Calu3 (cell line): ENCODE results near the gene HSPB8. TPM values are rescaled to one million over a fixed set of nuclear protein-coding genes. Genes with fewer than 3 reads are reported as not detected.

Experiments
- BruUV-seq: library from RNA; stranded (reverse); fragments of 400-500 nt; replicated peaks from 2 replicates; lab custom pipeline; 2021; lab: Mats Ljungman, UMichigan
- CTCF ChIA-PET: fragments of 300-600 bp; sonication (Branson Sonifier 250); formaldehyde crosslinking; loops from one replicate; lab custom pipeline; 2022; ENCODE audit warnings: antibody characterized with exemption; lab: Charles Lee
- DNase-seq: peaks from one replicate; pipeline ENCODE4 v3.0.0; 2022
- H3K27ac Mint-ChIP-seq: one replicate; pipeline ENCODE4 v1.8.0; 2022; ENCODE audit warnings: mixed read lengths; ENCODE audit not compliant: unreplicated experiment
- H3K27me3 Mint-ChIP-seq: one replicate; pipeline ENCODE4 v1.8.0; 2022; ENCODE audit warnings: mixed read lengths; ENCODE audit not compliant: unreplicated experiment
- H3K36me3 Mint-ChIP-seq: one replicate; pipeline ENCODE4 v1.8.0; 2022; ENCODE audit warnings: mild to moderate bottlenecking, moderate library complexity, mixed read lengths; ENCODE audit not compliant: insufficient read depth, unreplicated experiment
- H3K4me1 Mint-ChIP-seq: one replicate; pipeline ENCODE4 v1.8.0; 2022; ENCODE audit warnings: mild to moderate bottlenecking, low read depth, mixed read lengths; ENCODE audit not compliant: unreplicated experiment
- H3K4me3 Mint-ChIP-seq: one replicate; pipeline ENCODE4 v1.8.0; 2022; ENCODE audit warnings: mild to moderate bottlenecking, low read depth, moderate library complexity, mixed read lengths; ENCODE audit not compliant: unreplicated experiment
- H3K9me3 Mint-ChIP-seq: one replicate; pipeline ENCODE4 v1.8.0; 2022; ENCODE audit warnings: low read depth, mixed read lengths; ENCODE audit not compliant: unreplicated experiment
- intact Hi-C: fragments of 100-400 bp; cut with micrococcal nuclease; formaldehyde crosslinking; loops from one replicate; pipeline ENCODE4 v1.10.0; 2022; ENCODE audit not compliant: unreplicated experiment
- total RNA-seq: library from RNA; stranded (reverse); gene quantifications from 2 replicates; pipeline ENCODE4 v1.2.3, GENCODE V29; 2022
- TF ChIP-seq, protein P1 (sequence below): fragments of 200-600 bp; IDR thresholded peaks from one replicate; pipeline ENCODE4 v1.8.0; 2022; ENCODE audit warnings: antibody characterized with exemption; ENCODE audit not compliant: unreplicated experiment

Gene HSPB8
- total RNA-seq, 1 experiment from 2014 or later = 2.0 TPM

DNA sequence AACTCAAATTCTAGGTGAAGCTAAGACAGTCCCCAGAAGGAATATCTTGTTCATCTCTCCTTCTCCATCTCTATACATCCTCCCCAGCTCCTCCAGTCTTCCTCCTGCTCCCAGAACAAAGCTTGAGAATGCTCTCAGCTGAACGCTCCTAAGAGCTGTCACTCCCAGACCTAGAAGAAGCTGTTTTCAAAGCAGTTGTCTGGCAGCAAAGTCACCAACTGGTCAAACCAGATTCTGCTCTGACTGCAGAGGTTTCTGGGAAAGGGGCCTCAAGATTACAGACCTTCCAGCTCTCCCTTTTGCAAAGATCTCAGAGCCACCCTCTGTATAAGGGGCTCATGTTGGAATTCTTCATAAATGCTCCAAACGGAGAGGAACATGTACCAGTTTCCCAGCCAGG, 9.6 kb upstream of the HSPB8 start:
- BruUV-seq = no TSS peak
- DNase-seq = no peak
- H3K4me3 Mint-ChIP-seq = no peak overlapping the region
- peaks cover 61% of the 10 kb centered on the region for H3K27me3 Mint-ChIP-seq
- intact Hi-C loops = no loop called here
- no peaks in the 10 kb centered on the region for H3K36me3 Mint-ChIP-seq
- CTCF ChIA-PET = no interaction called here
- peaks cover 2% of the 10 kb centered on the region for H3K9me3 Mint-ChIP-seq
- TF ChIP-seq, protein P1, sequence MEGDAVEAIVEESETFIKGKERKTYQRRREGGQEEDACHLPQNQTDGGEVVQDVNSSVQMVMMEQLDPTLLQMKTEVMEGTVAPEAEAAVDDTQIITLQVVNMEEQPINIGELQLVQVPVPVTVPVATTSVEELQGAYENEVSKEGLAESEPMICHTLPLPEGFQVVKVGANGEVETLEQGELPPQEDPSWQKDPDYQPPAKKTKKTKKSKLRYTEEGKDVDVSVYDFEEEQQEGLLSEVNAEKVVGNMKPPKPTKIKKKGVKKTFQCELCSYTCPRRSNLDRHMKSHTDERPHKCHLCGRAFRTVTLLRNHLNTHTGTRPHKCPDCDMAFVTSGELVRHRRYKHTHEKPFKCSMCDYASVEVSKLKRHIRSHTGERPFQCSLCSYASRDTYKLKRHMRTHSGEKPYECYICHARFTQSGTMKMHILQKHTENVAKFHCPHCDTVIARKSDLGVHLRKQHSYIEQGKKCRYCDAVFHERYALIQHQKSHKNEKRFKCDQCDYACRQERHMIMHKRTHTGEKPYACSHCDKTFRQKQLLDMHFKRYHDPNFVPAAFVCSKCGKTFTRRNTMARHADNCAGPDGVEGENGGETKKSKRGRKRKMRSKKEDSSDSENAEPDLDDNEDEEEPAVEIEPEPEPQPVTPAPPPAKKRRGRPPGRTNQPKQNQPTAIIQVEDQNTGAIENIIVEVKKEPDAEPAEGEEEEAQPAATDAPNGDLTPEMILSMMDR = no peak
- peaks cover 41% of the 10 kb centered on the region for H3K4me1 Mint-ChIP-seq
- no peak overlapping the region for H3K27ac Mint-ChIP-seq

DNA sequence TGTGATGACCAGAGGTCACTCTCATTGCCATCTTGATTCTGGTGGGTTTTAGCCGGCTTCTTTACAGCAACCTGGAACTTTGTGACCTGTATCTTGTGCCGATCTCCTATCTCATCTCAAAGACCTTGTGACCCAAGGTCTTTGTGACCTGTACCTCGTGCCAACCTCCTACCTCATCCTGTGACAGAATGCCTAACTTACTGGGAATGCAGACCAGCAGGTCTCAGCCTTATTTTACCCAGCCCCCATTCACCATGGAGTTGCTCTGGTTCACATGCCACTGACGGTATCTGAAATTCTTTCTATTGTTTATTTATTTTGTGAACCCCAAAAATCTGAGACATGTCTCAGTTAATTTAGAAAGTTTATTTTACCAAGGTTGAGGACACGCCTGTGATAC, 7.4 kb upstream of the HSPB8 start:
- CTCF ChIA-PET = interaction anchor here (0.7 kb wide), 1 partner anchor 23 kb away, joined by 3 read pairs; no protein-coding TSS in a partner anchor
- DNase-seq = no peak
- H3K27ac Mint-ChIP-seq = no peak overlapping the region
- no peaks in the 10 kb centered on the region for H3K36me3 Mint-ChIP-seq
- peaks cover 41% of the 10 kb centered on the region for H3K4me1 Mint-ChIP-seq
- TF ChIP-seq, protein P1 = no peak
- no TSS peak for BruUV-seq
- peaks cover 42% of the 10 kb centered on the region for H3K27me3 Mint-ChIP-seq
- intact Hi-C loops = no loop called here
- no peak overlapping the region for H3K4me3 Mint-ChIP-seq
- peaks cover 2% of the 10 kb centered on the region for H3K9me3 Mint-ChIP-seq

DNA sequence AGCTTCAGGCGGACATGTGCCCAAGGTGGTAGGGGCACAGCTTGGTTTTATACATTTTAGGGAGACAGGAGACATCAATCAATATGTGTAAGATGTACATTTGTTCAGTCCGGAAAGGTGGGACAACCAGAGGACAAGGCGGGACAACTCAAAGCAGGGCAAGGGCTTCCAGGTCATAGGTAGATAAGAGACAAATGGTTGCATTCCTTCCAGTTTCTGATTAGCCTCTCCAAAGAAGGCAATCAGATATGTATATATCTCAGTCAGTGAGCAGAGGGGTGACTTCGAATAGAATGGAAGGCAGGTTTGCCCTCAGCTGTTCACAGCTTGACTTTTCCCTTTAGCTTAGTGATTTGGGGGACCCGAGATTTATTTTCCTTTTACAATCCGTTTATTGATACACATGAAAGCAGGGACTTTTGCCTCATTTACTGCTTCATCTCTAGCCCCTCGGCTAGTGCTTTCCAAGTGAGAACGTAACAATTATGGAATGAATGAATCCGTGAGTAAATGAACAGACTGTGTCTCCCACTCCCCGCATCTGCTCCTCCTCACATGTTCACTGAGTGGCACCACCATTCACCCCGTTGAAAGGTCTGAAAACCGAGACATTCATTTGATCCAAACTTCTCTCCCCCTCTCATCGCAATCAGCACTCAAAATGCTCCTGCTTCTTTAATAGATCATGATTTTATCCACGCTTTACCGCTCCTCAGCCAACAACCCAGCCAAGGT, 6.9 kb upstream of the HSPB8 start:
- Mint-ChIP-seq H3K36me3 (no peaks in the 10 kb centered on the region), H3K27ac (no peak overlapping the region), H3K9me3 (peaks cover 2% of the 10 kb centered on the region), H3K4me1 (peaks cover 41% of the 10 kb centered on the region), H3K27me3 (peaks cover 37% of the 10 kb centered on the region), H3K4me3 (no peak overlapping the region)
- TF ChIP-seq, protein P1 = no peak
- no peak for DNase-seq
- CTCF ChIA-PET = interaction anchor here (0.7 kb wide), 1 partner anchor 23 kb away, joined by 3 read pairs; no protein-coding TSS in a partner anchor
- BruUV-seq = no TSS peak
- intact Hi-C loops = no loop called here

DNA sequence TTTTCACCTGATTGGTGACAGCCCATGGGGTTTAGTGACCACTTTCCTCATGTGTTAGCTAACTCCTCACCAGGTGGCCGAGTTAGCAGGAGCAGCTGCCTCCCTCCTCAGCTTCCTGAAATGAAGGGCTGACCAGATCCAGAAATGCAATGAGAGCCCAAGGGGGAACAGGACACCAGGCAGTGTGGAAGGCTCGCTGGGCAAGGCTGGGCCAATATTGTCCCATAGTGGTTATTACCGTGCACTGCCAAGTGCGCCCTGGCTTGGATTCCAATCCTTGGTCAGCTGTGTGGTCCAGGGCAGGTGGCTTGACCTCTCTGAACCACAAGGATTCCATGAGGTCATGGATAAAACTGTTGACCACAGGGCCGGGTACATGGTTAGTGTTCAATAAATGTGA, 3.6 kb upstream of the HSPB8 start:
- CTCF ChIA-PET = no interaction called here
- no peak overlapping the region for H3K27ac Mint-ChIP-seq

More for the DNA sequence above, 3.6 kb upstream of the HSPB8 start:
- intact Hi-C loops = no loop called here
- Mint-ChIP-seq H3K9me3 (peaks cover 2% of the 10 kb centered on the region), H3K36me3 (peaks cover 10% of the 10 kb centered on the region), H3K4me1 (peaks cover 40% of the 10 kb centered on the region), H3K4me3 (no peak overlapping the region), H3K27me3 (peaks cover 19% of the 10 kb centered on the region)
- no peak for DNase-seq
- no TSS peak for BruUV-seq
- TF ChIP-seq, protein P1 = no peak
